Measurements from ENCODE around the gene GOLGA8T. TPM values are rescaled to one million over a fixed set of nuclear protein-coding genes. Genes with fewer than 3 reads are reported as not detected.
"Not testable (repeated sequence)": the region's sequence is repeated elsewhere in the genome, so short reads cannot be mapped to it uniquely, and the experiment has no call there.

The GOLGA8T gene, protein sequence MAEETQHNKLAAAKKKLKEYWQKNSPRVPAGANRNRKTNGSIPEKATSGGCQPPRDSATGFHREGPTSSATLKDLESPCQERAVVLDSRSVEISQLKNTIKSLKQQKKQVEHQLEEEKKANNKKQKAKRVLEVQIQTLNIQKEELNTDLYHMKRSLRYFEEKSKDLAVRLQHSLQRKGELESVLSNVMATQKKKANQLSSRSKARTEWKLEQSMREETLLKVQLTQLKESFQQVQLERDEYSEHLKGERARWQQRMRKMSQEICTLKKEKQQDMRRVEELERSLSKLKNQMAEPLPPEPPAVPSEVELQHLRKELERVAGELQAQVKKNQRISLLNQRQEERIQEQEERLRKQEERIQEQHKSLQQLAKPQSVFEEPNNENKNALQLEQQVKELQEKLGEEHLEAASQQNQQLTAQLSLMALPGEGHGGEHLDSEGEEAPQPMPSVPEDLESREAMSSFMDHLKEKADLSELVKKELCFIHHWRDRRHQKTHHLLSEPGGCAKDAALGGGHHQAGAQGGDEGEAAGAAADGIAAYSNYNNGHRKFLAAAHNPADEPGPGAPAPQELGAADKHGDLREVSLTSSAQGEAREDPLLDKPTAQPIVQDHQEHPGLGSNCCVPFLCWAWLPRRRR
- total RNA-seq: 0.20 TPM in 1 of 2 replicates, not detected in the other

DNA sequence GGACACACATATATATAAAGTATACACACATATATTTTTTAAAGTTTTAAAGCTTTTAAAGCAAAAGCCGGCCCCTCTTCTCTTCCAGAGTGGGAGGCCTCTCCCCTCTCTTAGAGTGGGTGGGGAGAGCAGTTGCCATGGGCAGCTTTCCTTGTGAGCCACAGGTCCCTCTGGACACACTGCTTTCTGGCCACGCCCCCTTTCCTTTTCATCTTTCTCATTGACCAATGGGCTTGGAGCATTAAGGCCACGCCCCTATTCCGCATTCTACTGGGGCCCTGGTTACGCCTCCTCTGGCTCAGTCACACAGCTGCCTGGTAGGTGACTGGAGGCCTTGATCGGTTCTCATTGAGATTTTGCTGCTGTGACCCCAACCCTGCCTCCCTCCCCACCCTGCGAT, at the start of gene GOLGA8T:
TSS of gene GOLGA8T (plus strand) at position 301 of the 400 bp plus-strand sequence. CDS start at position 399, 98 bp downstream.
- intact Hi-C loops (cut with micrococcal nuclease): not testable (repeated sequence)

DNA sequence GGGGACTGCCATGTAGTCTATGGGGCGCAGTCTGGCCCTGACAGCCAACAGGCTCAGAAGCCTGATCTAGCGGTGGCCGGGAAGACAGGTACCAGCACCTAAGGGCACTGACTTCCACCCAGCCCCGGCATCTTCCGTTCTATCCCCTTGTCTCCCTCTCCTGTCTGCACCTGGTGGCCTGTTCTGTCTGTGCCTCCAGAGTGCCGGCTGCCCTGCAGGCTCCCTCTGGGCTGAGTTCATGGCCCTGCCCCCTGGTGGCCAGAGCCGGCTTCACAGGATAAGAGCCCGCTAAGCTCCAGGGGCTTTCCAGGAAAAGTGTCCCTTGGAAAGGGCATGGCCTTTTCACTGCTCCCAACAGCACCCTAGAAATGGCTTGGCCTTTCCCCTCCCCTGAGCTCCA, 37.0 kb upstream of the GOLGA8T start:
- intact Hi-C loops (cut with micrococcal nuclease): not testable (repeated sequence)

DNA sequence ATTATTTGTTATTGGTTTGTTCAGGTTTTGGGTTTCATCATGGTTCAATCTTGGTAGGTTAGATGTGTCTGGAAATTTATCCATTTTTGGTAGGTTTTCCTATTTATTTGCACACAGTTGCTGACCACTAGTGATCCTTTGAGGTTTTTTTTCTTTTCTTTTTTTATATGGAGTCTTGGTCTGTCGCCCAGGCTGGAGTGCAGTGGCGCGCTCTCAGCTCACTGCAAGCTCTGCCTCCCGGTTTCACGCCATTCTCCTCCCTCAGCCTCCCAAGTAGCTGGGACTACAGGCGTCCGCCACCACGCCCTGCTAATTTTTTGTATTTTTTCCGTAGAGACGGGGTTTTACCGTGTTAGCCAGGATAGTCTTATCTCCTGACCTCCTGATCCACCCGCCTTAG, 32.0 kb upstream of the GOLGA8T start:
- intact Hi-C loops (cut with micrococcal nuclease): not testable (repeated sequence)

DNA sequence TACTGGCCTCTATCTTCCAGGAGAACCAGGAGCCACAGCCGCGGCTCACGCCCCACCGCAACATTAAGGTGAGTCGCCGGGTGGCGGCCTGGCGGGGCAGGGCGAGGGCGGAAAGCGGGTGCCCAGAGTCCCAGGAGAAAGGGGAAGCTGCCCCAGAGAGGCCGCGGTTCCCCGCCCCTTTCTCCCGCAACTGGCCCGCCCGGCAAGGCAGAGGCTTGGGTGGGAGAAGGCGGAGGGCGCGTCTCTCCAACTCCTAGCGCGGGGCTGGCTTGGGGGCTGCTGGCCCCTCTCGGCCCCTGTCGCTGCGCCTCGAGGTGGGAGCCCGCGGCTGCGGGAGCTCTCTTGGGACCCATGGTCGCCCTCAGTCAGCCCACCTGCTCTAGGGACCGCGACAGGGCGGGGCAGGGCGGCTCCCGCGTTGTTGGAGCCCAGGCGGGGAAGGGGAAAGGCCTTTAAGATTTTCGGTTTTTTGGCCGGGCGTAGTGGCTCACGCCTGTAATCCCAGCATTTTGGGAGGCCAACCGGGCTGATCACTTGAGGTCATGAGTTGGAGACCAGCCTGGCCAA, 30.8 kb upstream of the GOLGA8T start:
- intact Hi-C loops (cut with micrococcal nuclease): not testable (repeated sequence)

DNA sequence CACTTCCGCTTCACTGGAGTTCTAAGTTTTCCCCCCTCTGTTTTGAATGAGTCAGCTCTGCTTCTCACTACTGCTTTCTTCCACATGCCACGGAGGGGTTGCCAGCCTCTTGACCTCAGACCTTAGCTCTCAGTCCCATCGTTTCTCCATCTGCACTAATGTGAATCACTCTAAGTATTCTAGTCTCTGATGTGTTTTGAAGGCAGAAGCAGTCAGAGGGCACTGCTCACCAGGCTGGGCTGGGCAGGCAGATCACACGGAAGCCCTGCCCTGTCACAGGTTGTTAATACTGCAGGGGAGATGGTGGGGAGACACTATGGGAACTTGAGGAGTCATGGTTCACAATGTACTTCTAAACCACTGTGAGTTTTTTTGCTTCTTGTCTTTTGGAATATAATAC, 24.3 kb upstream of the GOLGA8T start:
- intact Hi-C loops (cut with micrococcal nuclease): not testable (repeated sequence)

DNA sequence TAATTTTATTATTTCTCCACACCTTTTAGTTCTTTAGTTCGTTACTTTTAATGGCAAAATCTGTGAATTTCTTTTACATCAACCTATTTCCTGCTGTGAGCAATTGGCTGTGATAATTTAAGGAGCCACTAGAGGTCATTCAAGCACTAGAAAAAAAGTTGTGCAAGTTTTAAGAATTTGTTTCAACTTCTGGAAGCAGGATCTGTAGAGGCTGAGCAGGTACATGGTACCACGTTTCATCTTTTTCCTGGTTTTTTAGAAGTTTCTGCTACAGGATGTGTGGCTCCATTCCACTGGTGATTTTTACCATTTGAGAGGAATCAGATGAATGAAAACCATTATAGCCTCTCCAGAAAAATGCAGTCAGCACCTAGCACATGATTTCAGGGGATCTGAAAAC, 4.8 kb upstream of the GOLGA8T start:
- intact Hi-C loops (cut with micrococcal nuclease): not testable (repeated sequence)

DNA sequence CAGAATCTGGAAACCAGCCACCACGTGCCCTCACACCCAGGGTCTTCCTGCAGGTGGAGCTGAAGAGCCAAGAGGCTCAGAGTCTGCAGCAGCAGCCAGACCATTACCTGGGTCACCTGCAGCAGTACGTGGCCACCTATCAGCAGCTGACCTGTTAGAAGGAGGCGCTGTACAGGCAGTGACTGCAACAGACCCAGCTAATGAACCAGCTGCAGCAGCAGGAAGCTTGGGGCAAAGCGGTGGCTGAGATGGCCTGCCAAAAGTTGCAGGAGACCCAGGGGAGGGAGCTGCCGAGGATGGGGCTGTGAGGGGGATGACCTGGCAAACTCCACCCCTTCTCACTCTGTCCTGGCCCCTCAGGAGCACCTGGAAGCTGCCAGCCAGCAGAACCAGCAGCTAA, 8.4 kb downstream of the GOLGA8T start:
- intact Hi-C loops (cut with micrococcal nuclease): not testable (repeated sequence)

DNA sequence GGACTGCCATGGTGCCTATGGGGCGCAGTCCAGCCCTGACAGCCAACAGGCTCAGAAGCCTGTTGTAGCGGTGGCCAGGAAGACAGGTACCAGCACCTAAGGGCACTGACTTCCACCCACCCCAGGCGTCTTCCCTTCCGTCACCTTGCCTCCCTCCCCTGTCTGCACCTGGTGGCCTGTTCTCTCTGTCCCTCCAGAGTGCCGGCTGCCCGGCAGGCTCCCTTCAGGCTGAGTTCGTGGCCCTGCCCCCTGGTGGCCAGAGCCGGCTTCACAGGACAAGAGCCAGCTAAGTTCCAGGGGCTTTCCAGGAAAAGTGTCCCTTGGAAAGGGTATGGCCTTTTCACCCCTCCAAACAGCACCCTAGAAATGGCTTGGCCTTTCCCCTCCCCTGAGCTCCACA, 15.0 kb downstream of the GOLGA8T start:
- intact Hi-C loops (cut with micrococcal nuclease): not testable (repeated sequence)

DNA sequence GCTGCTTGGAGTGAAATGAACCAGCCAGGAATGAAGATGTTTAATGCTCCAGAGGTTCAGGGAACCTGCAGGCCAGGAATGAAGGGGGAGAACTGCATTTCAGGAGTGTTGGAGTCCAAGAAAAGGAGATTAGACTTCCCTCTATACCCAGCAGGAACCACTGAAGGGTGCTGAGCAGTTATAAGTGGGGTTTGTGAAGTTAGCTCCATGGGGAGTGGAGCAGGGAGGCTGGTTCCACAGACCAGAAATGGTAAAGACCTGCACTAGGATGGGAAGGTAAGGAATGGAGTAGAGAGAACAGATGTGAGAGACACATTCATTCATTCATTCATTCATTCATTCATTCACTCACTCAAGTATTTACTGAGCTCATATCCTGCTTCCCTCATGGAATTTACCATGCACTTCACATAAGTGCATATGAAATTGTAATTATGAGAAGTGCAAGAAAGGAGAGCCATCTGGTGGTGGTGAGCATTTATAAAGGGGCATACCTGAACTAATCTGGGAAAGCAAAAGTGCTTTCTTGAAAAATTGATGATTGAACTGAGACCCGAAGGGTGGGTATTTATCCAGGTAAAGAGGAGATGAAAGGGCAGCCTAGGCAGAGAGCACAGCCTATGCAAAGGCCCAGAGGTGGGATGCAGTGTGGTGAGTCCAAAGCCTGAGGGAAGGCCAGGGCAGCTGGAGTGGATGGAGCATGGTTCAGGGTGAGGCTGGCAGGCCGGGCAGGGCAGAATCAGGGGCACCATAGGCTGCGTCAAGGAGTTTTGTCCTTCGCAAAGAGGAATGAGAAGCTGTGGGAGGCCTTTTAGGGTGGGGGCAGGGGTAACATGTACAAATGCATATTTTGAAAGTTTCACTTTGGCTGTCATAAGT, 27.9 kb downstream of the GOLGA8T start:
- intact Hi-C loops (cut with micrococcal nuclease): not testable (repeated sequence)

DNA sequence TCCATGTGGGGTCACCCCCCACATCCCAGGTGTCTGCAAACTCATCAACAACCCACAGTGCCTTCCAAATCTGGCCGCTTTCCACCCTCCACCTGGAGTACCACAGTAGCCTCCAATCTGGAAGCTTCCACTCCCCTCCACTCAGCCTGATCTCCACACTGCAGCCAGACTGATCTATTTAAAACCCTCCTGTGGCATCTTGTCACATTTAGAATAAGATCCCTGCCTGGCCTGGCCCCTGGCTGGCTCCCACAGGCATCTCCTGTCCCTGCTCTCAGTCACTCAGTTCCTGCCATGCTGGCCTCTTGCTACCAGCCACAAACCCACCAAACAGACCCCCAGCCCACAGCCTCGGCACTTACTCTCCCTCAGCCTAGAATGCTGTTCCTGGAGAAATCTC, 28.9 kb downstream of the GOLGA8T start:
- intact Hi-C loops (cut with micrococcal nuclease): not testable (repeated sequence)

DNA sequence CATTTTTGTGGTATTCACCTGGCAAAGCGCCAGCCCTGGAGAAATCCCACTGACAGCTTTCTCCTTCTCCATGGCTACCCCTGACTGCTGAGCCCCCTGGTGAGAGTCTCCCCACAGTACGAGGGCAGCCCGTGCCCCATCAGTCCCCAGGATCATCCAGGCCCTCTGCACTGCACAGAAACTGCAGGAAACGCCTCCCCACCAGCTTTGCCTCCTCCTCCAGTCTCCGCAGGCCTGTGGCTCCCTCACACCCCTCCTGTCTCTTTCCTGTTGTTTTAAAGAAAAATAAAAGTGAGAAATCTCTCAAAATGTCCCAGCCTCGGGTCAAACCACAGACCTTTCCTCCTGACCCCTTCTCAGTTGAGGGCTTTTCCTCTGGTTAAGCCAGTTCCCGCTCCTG, 29.4 kb downstream of the GOLGA8T start:
- intact Hi-C loops (cut with micrococcal nuclease): not testable (repeated sequence)

DNA sequence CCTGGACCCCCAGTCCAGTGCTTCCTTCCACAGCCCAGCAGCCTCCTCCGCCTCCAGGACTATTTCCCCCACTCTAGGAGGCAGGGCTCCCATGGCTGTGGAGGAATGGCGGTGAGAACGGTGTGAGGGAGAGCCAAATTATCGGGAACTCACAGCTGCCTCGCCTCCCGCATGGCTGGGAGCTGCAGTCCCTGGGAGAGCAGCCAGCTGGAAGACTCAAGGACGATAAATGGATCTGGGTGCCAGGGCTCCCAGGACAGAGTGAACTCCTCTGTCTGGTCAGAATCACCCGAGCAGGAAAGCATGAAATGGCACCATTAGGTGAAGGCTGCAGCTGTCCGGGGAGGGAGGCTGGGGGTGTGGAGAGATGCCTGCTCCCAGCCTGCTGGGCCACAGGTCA, 32.6 kb downstream of the GOLGA8T start:
- intact Hi-C loops (cut with micrococcal nuclease): not testable (repeated sequence)

DNA sequence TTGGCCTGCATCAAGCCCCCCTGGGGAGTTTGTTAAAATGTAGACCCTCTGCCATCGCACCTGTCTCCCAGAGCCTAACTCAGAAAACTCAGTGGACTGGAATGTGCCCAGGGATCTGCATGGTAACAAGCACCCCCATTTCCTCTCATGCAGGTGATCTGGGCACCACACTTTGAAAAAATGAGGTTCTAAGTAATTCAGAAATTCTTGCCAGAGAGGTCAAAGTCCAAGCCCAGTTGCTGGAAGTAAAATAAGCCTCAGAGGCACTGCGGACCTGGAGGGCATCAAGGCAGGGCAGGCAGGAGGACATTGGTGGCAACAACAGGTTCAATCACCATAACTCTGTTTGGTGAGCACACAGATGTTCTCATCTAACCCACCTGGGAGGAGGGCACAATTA, 33.0 kb downstream of the GOLGA8T start:
- intact Hi-C loops (cut with micrococcal nuclease): not testable (repeated sequence)

DNA sequence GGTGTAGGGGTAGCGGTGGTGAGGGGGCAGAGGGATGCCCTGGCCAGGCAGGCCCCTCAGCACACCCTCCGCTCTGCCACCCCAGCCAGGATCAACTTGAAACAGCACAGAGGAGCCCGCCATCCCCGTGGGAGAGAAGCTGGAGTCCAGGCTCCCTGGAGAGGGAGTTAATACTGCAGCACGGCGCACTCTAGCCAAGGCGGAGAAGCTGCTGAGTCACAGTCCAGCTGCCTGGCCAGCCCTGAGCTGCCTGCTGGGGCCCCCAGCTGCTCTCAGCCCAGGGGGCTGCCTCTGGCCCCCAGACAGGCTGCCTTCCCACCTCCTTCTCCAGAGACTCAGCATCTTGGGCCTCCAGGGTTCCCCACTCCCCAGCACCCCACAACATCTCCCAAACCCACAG, 36.6 kb downstream of the GOLGA8T start:
- intact Hi-C loops (cut with micrococcal nuclease): not testable (repeated sequence)

DNA sequence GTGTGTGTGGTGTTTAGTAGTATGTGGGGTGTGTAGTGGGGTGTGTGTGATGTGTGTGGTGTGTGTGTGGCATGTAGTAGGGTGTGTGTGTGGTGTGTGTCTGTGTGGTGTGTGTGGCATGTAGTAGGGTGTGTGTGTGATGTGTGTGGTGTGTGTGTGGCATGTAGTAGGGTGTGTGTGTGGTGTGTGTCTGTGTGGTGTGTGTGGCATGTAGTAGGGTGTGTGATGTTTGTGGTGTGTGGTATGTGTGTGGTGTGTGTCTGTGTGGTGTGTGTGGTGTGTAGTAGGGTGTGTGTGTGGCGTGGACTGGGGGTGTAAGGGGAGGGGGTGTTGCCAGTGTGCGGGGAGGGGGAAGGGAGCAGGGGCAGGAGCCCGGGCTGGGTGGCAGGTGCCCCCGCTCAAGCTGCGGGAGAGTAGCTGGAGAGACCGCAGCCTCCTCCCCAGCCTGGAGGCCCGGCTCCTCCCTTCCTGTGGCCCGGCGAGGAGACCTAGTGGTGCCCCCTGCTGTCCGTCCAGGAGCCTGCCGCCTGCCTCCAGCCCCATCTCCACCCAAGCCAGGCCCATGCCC, 38.3 kb downstream of the GOLGA8T start:
- intact Hi-C loops (cut with micrococcal nuclease): not testable (repeated sequence)

DNA sequence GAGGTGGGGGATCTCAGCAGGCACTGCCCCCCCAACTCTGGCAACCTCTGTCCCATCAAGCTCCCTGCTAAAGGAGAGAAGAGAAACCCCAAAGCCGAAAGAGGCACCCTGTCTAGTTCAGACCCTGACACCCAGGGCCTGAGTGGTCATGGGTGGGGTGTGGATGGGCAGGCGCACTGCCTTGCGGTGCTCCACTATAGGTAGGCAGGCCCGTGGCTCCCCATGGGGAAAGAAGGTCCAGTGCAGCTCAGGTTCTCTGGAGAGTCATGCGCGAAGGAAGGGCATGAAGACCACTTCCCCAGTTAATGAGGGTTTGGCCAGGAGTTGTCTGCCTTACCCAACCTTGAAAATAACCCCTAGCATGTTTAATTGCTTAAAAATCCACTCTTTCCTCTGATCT, 40.4 kb downstream of the GOLGA8T start:
- intact Hi-C loops (cut with micrococcal nuclease): not testable (repeated sequence)

DNA sequence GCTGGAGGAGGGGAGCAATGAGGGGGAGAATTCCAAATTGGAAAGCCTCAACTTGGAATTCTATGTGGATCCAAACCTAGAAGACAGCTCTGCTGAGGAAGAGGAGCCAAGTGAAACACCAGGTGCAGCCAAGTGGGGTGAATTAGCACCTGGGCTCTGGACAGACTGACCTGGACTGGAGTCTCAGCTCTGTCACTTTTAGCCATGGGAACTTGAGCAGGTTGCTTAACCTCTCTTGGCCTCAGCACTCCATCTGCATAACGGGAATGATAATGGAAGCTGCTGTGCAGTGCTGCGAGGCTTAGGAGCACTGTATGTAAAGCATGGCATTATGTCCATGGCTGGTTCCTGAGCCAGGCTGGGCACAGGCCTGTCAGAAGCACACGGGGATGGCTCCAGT, 41.8 kb downstream of the GOLGA8T start:
- intact Hi-C loops (cut with micrococcal nuclease): not testable (repeated sequence)

DNA sequence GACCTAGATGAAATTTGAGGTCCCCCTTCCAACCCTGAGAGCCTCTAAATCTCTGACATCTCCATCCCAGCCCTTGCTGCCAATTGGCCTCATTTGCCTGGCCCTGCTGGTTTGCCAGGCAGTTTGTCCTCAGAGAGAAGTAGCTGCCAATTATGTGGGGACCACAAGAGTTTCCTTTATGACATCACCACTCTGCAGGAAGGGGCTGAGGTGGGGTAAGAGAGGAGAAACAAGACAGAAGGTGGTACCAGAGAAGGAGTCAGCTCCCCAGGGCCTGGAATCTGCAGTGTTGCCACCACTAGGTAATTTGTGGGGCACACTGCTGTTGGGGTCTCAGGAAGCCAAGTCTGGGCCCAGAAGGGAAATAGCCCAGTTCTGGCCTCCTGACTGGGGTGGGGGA, 45.0 kb downstream of the GOLGA8T start:
- intact Hi-C loops (cut with micrococcal nuclease): not testable (repeated sequence)

DNA sequence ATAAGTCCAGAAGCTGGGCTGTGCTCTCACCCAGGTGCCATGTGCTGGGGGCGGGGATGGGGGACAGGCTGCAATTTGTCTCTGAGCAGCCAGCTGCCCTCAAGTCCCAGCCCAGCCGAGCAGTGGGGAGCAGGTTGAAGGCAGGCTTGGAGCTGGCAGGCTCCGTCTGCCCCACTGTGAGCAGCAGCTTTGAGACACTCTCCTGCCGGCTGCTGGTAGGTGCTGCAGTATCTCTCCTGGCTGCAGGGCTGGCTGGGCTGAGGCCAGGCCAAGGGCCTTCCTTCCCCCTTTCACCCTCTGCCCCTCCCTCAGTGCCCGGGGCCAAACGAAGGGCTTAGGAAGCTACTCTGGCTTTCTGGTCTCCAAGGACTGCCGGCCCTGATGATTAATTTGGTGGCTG, 50.6 kb downstream of the GOLGA8T start:
- intact Hi-C loops (cut with micrococcal nuclease): not testable (repeated sequence)

DNA sequence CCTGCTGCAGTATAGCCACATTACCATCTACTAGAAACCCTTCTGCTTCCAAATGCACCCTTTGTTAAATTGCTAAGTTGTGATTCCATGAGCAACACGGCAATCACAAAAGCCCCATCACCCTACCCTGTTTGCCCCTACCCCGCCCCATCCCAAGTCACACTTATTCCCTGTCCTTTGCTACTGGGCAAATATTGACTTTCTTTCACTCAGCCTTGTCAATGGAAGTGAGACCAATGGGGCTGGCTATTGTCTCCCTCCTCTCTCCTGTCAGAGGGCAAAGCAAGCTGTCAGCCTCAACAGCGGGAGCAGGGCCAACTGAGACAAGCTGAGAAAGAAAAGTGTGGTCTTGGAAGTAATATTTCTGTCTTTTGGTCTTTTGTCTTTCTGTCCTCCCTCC, 52.6 kb downstream of the GOLGA8T start:
- intact Hi-C loops (cut with micrococcal nuclease): not testable (repeated sequence)

DNA sequence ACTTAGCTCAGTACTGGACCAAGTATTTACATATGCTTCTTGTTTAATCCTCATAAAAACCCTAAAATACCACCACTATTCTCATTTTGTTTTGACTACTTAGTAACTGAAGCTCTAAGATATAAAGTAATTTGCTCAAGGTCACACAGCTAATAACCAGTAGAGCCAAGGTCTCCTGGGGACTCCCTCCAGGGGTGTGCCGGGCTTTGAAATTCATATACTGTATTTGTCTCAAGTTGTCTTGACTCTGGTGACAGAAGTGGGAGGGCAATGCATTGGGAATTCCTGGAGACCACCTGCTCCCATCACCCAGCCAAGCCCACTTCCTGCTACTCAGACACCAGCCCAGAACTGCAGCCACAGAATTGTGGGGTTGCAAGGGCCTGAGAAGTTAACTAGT, 54.9 kb downstream of the GOLGA8T start:
- intact Hi-C loops (cut with micrococcal nuclease): not testable (repeated sequence)

Measured in T-helper 1 cell treated with Interleukin-12 subunit alpha and Interleukin-12 subunit beta and Interleukin-4 antibody, amounts not matched to agents 30 ng/mL and 1 ng/mL, for 36 hours (primary cell).